HG03460 (cell line): ENCODE results near the gene ARHGAP24.

Experiments
- ATAC-seq: cut with Tn5 transposase; IDR thresholded peaks from one replicate; pipeline ENCODE4 v1.9.1; 2021; ENCODE audit not compliant: unreplicated experiment

ARHGAP24 gene

GRCh38 chr4:85577307-85577706 lies 102.4 kb downstream of the ARHGAP24 start:
- ATAC-seq: no peak

GRCh38 chr4:85579942-85580341 lies 105.0 kb downstream of the ARHGAP24 start:
- no peak for ATAC-seq

GRCh38 chr4:85580489-85580888 lies 105.5 kb downstream of the ARHGAP24 start:
- ATAC-seq: no peak

GRCh38 chr4:85587952-85588351 lies 113.0 kb downstream of the ARHGAP24 start:
- no peak for ATAC-seq

GRCh38 chr4:85591406-85592098 lies 116.6 kb downstream of the ARHGAP24 start:
- ATAC-seq: no peak

GRCh38 chr4:85595098-85595775 lies 120.3 kb downstream of the ARHGAP24 start:
- ATAC-seq: no peak

GRCh38 chr4:85595796-85596559 lies 121.0 kb downstream of the ARHGAP24 start:
- ATAC-seq: no peak

GRCh38 chr4:85598936-85599335 lies 124.0 kb downstream of the ARHGAP24 start:
- ATAC-seq: no peak

GRCh38 chr4:85600501-85600900 lies 125.6 kb downstream of the ARHGAP24 start:
- no peak for ATAC-seq

- ATAC-seq: no peak
Measured at GRCh38 chr4:85603437-85604336, 128.7 kb downstream of the ARHGAP24 start.

GRCh38 chr4:85606505-85606904 lies 131.6 kb downstream of the ARHGAP24 start:
- ATAC-seq: no peak

- peak; percentile 68 for ATAC-seq
Measured at GRCh38 chr4:85607624-85608023, 132.7 kb downstream of the ARHGAP24 start.

GRCh38 chr4:85610450-85610849 lies 135.5 kb downstream of the ARHGAP24 start:
- ATAC-seq: peak; percentile 88

GRCh38 chr4:85611661-85612060 lies 136.7 kb downstream of the ARHGAP24 start:
- ATAC-seq: no peak

GRCh38 chr4:85613901-85614300 lies 139.0 kb downstream of the ARHGAP24 start:
- no peak for ATAC-seq

GRCh38 chr4:85615952-85616351 lies 141.0 kb downstream of the ARHGAP24 start:
- no peak for ATAC-seq

GRCh38 chr4:85617202-85617601 lies 142.3 kb downstream of the ARHGAP24 start:
- ATAC-seq: no peak

- no peak for ATAC-seq
Measured at GRCh38 chr4:85632981-85633380, 158.0 kb downstream of the ARHGAP24 start.

- ATAC-seq: no peak
Measured at GRCh38 chr4:85637778-85638177, 162.8 kb downstream of the ARHGAP24 start.

GRCh38 chr4:85639946-85640345 lies 165.0 kb downstream of the ARHGAP24 start:
- ATAC-seq: no peak
